ENCODE measurements around the gene ULK1. TPM values are rescaled to one million over a fixed set of nuclear protein-coding genes. Genes with fewer than 3 reads are reported as not detected.

The ULK1 gene
- total and polyA plus RNA-seq, 2 experiments from 2014 or later, result 4.0 to 6.9 TPM

DNA sequence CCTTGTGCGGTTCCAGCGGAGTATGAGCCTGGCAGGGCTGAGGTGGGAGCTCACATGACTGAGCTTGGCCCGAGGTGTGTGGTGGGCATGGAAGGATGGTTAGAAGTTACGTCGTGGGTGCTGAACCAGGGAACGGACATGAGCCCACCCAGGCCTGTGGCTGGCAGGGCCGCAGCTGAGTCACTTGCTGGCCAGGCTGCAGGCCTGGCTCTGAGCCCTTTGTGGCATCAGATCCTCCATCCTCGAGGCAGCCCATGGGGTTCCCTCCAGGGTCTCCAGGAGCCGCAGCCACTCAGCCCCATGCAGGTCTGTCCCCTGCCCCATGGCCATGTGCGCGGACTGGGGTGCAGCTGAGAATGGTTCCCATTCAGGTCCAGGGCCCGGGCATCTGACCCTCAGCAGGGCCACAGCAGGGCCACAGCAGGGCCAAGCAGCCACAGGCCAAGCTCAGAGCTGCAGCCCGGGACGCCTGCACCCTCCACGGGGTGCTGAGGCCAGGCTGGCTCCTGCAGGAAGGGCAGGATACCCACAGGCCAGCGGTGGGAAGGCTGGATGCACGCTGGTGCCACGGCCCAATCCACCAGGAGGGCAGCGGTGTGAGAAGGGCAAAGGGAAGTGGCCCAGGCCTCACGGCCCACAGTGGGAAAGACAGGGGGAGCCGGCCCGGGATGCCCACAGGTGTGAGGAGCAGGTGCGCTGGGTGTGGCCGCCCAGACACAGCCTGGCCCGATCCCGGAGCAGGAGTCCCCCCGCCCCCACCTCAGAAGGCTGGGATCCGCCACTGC, 26.3 kb upstream of the ULK1 start:
- no peak for TF ChIP-seq EZH2 (IDR thresholded peaks at IDR 0.05; ENCODE audit: insufficient read depth, poor library complexity, severe bottlenecking)
- no peak for TF ChIP-seq EZH2phosphoT487 (IDR thresholded peaks at IDR 0.05; ENCODE audit: insufficient read depth, low read depth)
- peaks cover 6% of the 10 kb centered on the region; the same call in 1 of the 2 replicates for H3F3A ChIP-seq (ENCODE audit: insufficient read depth)
- no peak overlapping the region for H3K4me2 ChIP-seq (ENCODE audit: unreplicated experiment)
- peak; percentile 54 for DNase-seq
- H4K20me1 ChIP-seq (ENCODE audit: insufficient read depth), result no peaks in the 10 kb centered on the region
- no peak overlapping the region for H3K9ac ChIP-seq
- no peaks in the 10 kb centered on the region for H3K27me3 ChIP-seq (replicated peaks; ENCODE audit: insufficient read depth)
- no peak overlapping the region for H2AFZ ChIP-seq
- H3K9me3 ChIP-seq (ENCODE audit: low read depth), result no peaks in the 10 kb centered on the region
- WGBS, 2 experiments (ENCODE audit: low coverage in 1 of 2, low lambda C conversion rate in 2 of 2, missing lambda C conversion rate in 2 of 2), result 80 to 82% methylated on average over 20 to 25 of the region's 28 CpGs
- no peaks in the 10 kb centered on the region for H3K36me3 ChIP-seq (ENCODE audit: low read depth)
- no peaks in the 10 kb centered on the region for H3K9me2 ChIP-seq (ENCODE audit: insufficient read depth)
- no peak overlapping the region for H3K4me3 ChIP-seq
- H3K27ac ChIP-seq, result no peak overlapping the region
- no peaks in the 10 kb centered on the region for H3K79me2 ChIP-seq (ENCODE audit: insufficient read depth)
- in situ Hi-C loops (cut with MboI), result no loop called here
- peaks cover 23% of the 10 kb centered on the region for H3K4me1 ChIP-seq (ENCODE audit: insufficient read depth)

DNA sequence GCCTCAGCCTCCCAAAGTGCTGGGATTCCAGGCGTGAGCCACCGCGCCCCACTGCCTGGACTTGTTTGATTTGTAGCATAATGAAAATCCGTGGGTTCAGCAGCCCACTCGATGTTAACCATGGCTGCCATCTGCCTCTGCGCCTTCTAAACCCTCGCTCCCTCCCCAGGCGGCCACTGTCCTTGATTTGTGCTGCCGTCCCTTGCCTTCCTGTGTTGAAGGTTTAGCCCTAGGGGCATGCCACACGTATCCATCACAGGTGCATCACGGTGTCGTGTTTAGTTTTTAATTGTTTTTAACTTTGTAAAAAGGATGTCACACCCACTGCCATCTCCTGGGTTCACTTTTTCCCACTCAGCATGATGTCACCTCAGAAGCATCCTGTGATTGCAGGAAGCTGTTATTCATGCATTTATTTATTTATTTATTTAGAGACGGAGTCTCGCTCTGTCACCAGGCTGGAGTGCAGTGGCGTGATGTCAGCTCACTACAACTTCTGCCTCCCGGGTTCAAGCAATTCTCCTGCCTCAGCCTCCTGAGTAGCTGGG, 24.5 kb upstream of the ULK1 start:
- 51 to 52% methylated on average over 16 of the region's 16 CpGs for WGBS, 2 experiments (ENCODE audit: low coverage in 1 of 2, low lambda C conversion rate in 2 of 2, missing lambda C conversion rate in 2 of 2)
- Histone ChIP-seq H3K9ac (no peak overlapping the region), H3K9me3 (ENCODE audit: low read depth) (no peaks in the 10 kb centered on the region), H3K79me2 (ENCODE audit: insufficient read depth) (no peaks in the 10 kb centered on the region), H3K4me3 (no peak overlapping the region), H3K4me1 (ENCODE audit: insufficient read depth) (peaks cover 18% of the 10 kb centered on the region), H2AFZ (no peak overlapping the region), H3K9me2 (ENCODE audit: insufficient read depth) (no peaks in the 10 kb centered on the region), H3K27ac (peak overlapping the region; percentile 50), H3K36me3 (ENCODE audit: low read depth) (no peaks in the 10 kb centered on the region), H3F3A (ENCODE audit: insufficient read depth) (peaks cover 6% of the 10 kb centered on the region; the same call in 1 of the 2 replicates), H3K4me2 (ENCODE audit: unreplicated experiment) (no peak overlapping the region), H4K20me1 (ENCODE audit: insufficient read depth) (no peaks in the 10 kb centered on the region), H3K27me3 (replicated peaks; ENCODE audit: insufficient read depth) (no peaks in the 10 kb centered on the region)
- in situ Hi-C loops (cut with MboI), result no loop called here
- peak; percentile 83 for DNase-seq
- no peak for TF ChIP-seq EZH2 (IDR thresholded peaks at IDR 0.05; ENCODE audit: insufficient read depth, poor library complexity, severe bottlenecking)
- TF ChIP-seq EZH2phosphoT487 (IDR thresholded peaks at IDR 0.05; ENCODE audit: insufficient read depth, low read depth), result no peak

DNA sequence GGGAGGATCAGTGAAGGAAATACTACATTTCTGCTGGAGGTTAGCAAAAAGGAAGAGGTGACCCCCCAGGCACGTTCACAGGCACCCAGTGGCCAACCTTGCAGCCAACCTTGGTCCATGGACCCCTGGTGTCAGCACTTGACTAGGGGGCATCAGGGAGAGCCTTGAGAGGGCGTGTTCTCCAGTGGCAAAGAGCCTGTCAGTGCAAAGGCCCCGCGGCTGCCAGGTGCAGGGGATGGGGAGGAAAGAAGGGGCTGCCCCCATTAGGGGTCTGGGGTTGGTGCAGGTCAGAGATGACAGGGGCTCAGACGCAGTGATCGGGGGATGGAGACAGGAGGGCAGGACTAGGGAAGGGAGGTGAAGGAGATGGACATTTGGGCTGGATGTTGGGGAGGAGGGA, 22.7 kb upstream of the ULK1 start:
- H3K9me3 ChIP-seq (ENCODE audit: low read depth), result no peaks in the 10 kb centered on the region
- H3K79me2 ChIP-seq (ENCODE audit: insufficient read depth), result no peaks in the 10 kb centered on the region
- DNase-seq, result no peak
- no peaks in the 10 kb centered on the region for H3K27me3 ChIP-seq (replicated peaks; ENCODE audit: insufficient read depth)
- H3K27ac ChIP-seq, result peak overlapping the region; percentile 68
- 100% methylated on average over 4 to 6 of the region's 6 CpGs for WGBS, 2 experiments (ENCODE audit: low coverage in 1 of 2, low lambda C conversion rate in 2 of 2, missing lambda C conversion rate in 2 of 2)
- peak overlapping the region; percentile 44 for H3K9ac ChIP-seq
- H3K4me1 ChIP-seq (ENCODE audit: insufficient read depth), result peaks cover 18% of the 10 kb centered on the region
- H3K4me3 ChIP-seq, result no peak overlapping the region
- peaks cover 6% of the 10 kb centered on the region; the same call in 1 of the 2 replicates for H3F3A ChIP-seq (ENCODE audit: insufficient read depth)
- H3K9me2 ChIP-seq (ENCODE audit: insufficient read depth), result no peaks in the 10 kb centered on the region
- peak overlapping the region; percentile 50 for H2AFZ ChIP-seq
- no peak overlapping the region for H3K4me2 ChIP-seq (ENCODE audit: unreplicated experiment)
- in situ Hi-C loops (cut with MboI), result no loop called here
- H3K36me3 ChIP-seq (ENCODE audit: low read depth), result no peaks in the 10 kb centered on the region
- TF ChIP-seq EZH2 (IDR thresholded peaks at IDR 0.05; ENCODE audit: insufficient read depth, poor library complexity, severe bottlenecking) (no peak), EZH2phosphoT487 (IDR thresholded peaks at IDR 0.05; ENCODE audit: insufficient read depth, low read depth) (no peak)
- H4K20me1 ChIP-seq (ENCODE audit: insufficient read depth), result no peaks in the 10 kb centered on the region

DNA sequence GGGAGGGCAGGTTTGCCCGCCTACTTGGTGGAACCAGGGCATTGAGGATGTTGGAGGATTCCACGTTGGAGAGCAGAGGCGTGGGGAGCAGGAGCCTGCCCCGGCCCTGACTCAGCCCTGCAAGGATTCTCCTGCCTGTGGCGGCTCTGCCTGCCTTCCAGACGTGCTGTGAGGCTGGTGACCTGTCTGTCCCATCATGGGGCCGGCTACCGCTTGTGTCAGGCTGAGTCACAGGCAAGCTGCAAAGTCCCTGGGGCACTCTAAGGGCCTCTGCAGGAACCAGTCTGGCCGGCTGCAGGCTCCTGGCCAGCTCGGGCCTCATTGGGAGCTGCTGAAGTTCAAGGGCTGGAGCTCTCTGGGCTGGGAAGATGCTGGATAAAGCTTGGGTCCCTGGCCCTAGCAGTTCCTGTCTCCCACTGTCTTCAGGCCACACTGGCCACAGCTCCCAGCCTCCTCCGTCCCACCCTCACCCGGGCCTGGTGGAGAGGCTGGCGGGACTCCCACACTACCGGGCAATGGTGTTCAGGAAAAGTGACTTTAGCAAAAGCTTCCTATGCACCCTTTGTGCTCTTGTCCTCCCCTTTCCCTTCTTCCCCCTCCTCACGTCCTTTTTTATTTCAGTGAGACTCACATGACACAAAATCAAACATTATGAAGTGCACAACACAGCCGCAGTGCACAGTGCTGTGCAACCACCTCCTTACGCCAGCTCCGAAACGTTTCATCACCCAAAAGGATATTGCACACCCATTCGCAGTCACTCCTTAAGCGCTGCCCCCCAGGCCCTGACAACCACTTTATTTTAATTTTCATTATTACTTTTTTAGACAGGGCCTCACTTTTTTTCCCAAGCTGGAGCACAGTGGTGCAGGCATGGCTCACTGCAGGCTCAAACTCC, 22.0 kb upstream of the ULK1 start:
- TF ChIP-seq EZH2 (IDR thresholded peaks at IDR 0.05; ENCODE audit: insufficient read depth, poor library complexity, severe bottlenecking), result no peak
- TF ChIP-seq EZH2phosphoT487 (IDR thresholded peaks at IDR 0.05; ENCODE audit: insufficient read depth, low read depth), result no peak
- in situ Hi-C loops (cut with MboI), result no loop called here
- H3K79me2 ChIP-seq (ENCODE audit: insufficient read depth), result no peaks in the 10 kb centered on the region
- H3F3A ChIP-seq (ENCODE audit: insufficient read depth), result peaks cover 6% of the 10 kb centered on the region; the same call in 1 of the 2 replicates
- no peaks in the 10 kb centered on the region for H4K20me1 ChIP-seq (ENCODE audit: insufficient read depth)
- 47 to 53% methylated on average over 16 to 21 of the region's 21 CpGs for WGBS, 2 experiments (ENCODE audit: low coverage in 1 of 2, low lambda C conversion rate in 2 of 2, missing lambda C conversion rate in 2 of 2)
- H3K9me3 ChIP-seq (ENCODE audit: low read depth), result no peaks in the 10 kb centered on the region
- H3K9ac ChIP-seq, result peak overlapping the region; percentile 64
- H3K27me3 ChIP-seq (replicated peaks; ENCODE audit: insufficient read depth), result no peaks in the 10 kb centered on the region
- H3K27ac ChIP-seq, result peak overlapping the region; percentile 68
- no peaks in the 10 kb centered on the region for H3K36me3 ChIP-seq (ENCODE audit: low read depth)
- H3K4me3 ChIP-seq, result no peak overlapping the region
- H3K4me1 ChIP-seq (ENCODE audit: insufficient read depth), result peaks cover 18% of the 10 kb centered on the region
- no peaks in the 10 kb centered on the region for H3K9me2 ChIP-seq (ENCODE audit: insufficient read depth)
- peak overlapping the region; percentile 50 for H2AFZ ChIP-seq
- peak; percentile 98 for DNase-seq
- H3K4me2 ChIP-seq (ENCODE audit: unreplicated experiment), result no peak overlapping the region

Measured in GM23248 (cell line).